ENCODE measurements around the gene COPZ2. TPM values are rescaled to one million over a fixed set of nuclear protein-coding genes. Genes with fewer than 3 reads are reported as not detected.

Gene COPZ2
- total RNA-seq, 2 donors from 2014 or later = 18.1 to 18.5 TPM

GRCh38 chr17:48066656-48067055 is 29.1 kb upstream of the COPZ2 start:
- Histone ChIP-seq H3K36me3 (peaks cover 0 to 2% of the 10 kb centered on the region in 2 donors), H3K9me3 (no peaks in the 10 kb centered on the region), H3K4me1 (replicated peaks) (no peaks in the 10 kb centered on the region), H3K4me3 (no peak overlapping the region), H3K27ac (no peak overlapping the region), H3K27me3 (replicated peaks; ENCODE audit: insufficient read depth) (no peaks in the 10 kb centered on the region)
- 79% methylated on average over 1 of the region's 1 CpG for WGBS
- intact Hi-C loops (cut with DNase I) = no loop called here
- DNase-seq (ENCODE audit: low spot score) = no peak
- TF ChIP-seq CTCF (IDR thresholded peaks at IDR 0.05) (no peak), POLR2AphosphoS5 (IDR thresholded peaks at IDR 0.05) (no peak), POLR2A (IDR thresholded peaks at IDR 0.05) (no peak)

GRCh38 chr17:48066192-48066591 is 28.6 kb upstream of the COPZ2 start:
- H3K36me3 ChIP-seq = peaks cover 0 to 2% of the 10 kb centered on the region in 2 donors
- H3K27me3 ChIP-seq (replicated peaks; ENCODE audit: insufficient read depth) = no peaks in the 10 kb centered on the region
- no peak for DNase-seq (ENCODE audit: low spot score)
- 82% methylated on average over 1 of the region's 1 CpG for whole genome bisulfite sequencing
- no peak overlapping the region for H3K4me3 ChIP-seq
- no peaks in the 10 kb centered on the region for H3K9me3 ChIP-seq
- TF ChIP-seq POLR2AphosphoS5 (IDR thresholded peaks at IDR 0.05) (no peak), CTCF (IDR thresholded peaks at IDR 0.05) (no peak), POLR2A (IDR thresholded peaks at IDR 0.05) (no peak)
- intact Hi-C loops (cut with DNase I) = no loop called here
- no peaks in the 10 kb centered on the region for H3K4me1 ChIP-seq (replicated peaks)
- H3K27ac ChIP-seq = no peak overlapping the region

- no peaks in the 10 kb centered on the region for H3K9me3 ChIP-seq
- no peak for TF ChIP-seq POLR2AphosphoS5 (IDR thresholded peaks at IDR 0.05)
- TF ChIP-seq CTCF (IDR thresholded peaks at IDR 0.05) = no peak
- no peak for TF ChIP-seq POLR2A (IDR thresholded peaks at IDR 0.05)
- WGBS = 72% methylated on average over 3 of the region's 3 CpGs
- peaks cover 0 to 2% of the 10 kb centered on the region in 2 donors for H3K36me3 ChIP-seq
- no peaks in the 10 kb centered on the region for H3K27me3 ChIP-seq (replicated peaks; ENCODE audit: insufficient read depth)
- H3K4me3 ChIP-seq = no peak overlapping the region
- intact Hi-C loops (cut with DNase I) = no loop called here
- no peak for DNase-seq (ENCODE audit: low spot score)
- H3K27ac ChIP-seq = peak overlapping the region in 1 of 2 donors; percentile 16
- H3K4me1 ChIP-seq (replicated peaks) = no peaks in the 10 kb centered on the region
These were observed 27.0 kb upstream of the COPZ2 start for GRCh38 chr17:48064638-48065037.

- no peak for DNase-seq (ENCODE audit: low spot score)
- H3K4me1 ChIP-seq (replicated peaks) = no peaks in the 10 kb centered on the region
- intact Hi-C loops (cut with DNase I) = no loop called here
- H3K9me3 ChIP-seq = no peaks in the 10 kb centered on the region
- TF ChIP-seq POLR2AphosphoS5 (IDR thresholded peaks at IDR 0.05) (no peak), POLR2A (IDR thresholded peaks at IDR 0.05) (no peak), CTCF (IDR thresholded peaks at IDR 0.05) (no peak)
- no peak overlapping the region for H3K4me3 ChIP-seq
- peaks cover 0 to 23% of the 10 kb centered on the region in 2 donors for H3K36me3 ChIP-seq
- H3K27ac ChIP-seq = no peak overlapping the region
- no peaks in the 10 kb centered on the region for H3K27me3 ChIP-seq (replicated peaks; ENCODE audit: insufficient read depth)
- 93% methylated on average over 7 of the region's 7 CpGs for WGBS
These were observed 24.7 kb upstream of the COPZ2 start for GRCh38 chr17:48062273-48062672.

GRCh38 chr17:48060249-48060648 is 22.7 kb upstream of the COPZ2 start:
- intact Hi-C loops (cut with DNase I) = no loop called here
- Histone ChIP-seq H3K27me3 (replicated peaks; ENCODE audit: insufficient read depth) (no peaks in the 10 kb centered on the region), H3K4me1 (replicated peaks) (peaks cover under 1% of the 10 kb centered on the region), H3K9me3 (no peaks in the 10 kb centered on the region), H3K36me3 (peaks cover 0 to 35% of the 10 kb centered on the region in 2 donors), H3K27ac (no peak overlapping the region), H3K4me3 (no peak overlapping the region)
- no peak for DNase-seq (ENCODE audit: low spot score)
- WGBS = 74% methylated on average over 7 of the region's 7 CpGs
- TF ChIP-seq POLR2A (IDR thresholded peaks at IDR 0.05) = no peak
